Stimulated activated CD4-positive, alpha-beta T cell treated with anti-CD3 and anti-CD28 coated beads, Interleukin-2, amount 100 ng/mL, for 4 hours (primary cell): ENCODE measurements around the gene ZNF469.

ENCODE experiments used
- DNase-seq: peaks from one replicate; pipeline ENCODE4 v3.0.0-alpha.2; 2020; ENCODE audit warnings: low read depth

ZNF469 gene

DNA sequence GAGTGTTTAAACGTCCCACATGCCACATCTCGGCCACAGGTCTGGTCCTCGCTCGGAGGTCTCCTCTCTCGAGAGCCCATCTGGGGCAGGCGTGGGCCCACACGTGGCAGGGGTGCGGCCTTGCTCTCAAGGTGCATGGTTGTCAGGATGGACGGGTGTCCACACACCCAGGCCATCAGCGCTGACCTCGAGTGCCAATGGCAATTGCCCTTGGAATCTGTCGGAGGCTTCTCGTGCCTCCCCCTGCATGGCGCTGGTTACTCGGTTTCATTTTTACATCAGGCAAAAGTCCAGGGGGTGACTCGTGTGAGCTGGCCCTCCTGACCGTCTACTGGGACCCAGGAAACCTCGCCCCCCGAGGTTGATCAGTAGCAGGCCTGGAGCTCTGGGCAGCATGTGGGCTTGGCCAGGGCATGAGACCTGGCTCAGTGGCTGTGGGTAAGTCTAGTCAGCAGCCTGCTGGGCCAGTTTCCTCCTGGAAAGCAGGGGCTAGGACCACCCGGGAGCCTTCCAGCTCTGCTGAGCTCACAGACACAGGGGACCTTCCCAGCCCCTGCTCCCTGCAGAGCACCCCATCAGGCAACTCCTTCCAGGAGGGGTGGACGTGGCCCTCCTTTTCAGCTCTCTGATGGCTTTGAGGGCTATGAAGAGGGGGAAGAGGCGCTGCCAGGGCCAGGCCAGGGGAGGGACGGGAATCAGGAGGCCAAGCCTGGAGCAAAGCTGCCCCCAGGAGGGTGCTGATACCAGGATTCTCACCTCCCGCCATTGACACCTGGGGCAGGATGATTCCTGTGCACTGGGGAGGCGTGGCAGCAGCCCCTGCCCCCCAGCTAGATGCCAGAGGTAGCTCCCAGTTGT, 3.7 kb upstream of the ZNF469 start:
- DNase-seq = no peak

DNA sequence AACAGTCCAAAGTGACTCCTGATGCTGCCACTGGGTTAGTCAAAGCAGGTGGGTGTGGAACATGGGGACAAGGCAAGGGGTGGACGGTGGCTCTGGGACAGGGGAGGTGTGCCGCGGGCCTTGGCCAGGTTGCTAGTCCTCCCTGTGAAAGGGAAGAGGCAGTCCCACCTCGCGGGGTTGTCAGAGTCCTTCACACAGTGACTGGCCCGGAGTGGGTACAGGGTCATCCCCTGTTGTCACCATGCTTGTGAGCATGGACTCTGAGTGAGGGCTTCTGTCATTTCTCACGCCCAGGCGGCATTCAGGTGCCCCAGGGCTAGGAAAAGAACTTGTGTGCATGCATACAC, 3.1 kb upstream of the ZNF469 start:
- DNase-seq = no peak

DNA sequence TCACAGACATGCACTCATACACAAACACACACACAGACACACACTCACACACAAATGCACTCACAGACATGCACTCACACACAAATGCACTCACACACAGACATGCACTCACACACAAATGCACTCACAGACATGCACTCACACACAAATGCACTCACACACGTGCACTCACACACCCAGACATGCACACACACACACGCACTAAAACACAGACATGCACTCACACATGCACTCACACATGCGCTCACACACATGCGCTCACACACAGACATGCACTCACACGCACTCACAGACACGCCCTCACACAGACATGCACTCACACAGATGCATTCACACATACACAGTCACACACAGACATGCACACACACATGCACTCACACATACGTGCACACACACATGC, 2.7 kb upstream of the ZNF469 start:
- DNase-seq = no peak

DNA sequence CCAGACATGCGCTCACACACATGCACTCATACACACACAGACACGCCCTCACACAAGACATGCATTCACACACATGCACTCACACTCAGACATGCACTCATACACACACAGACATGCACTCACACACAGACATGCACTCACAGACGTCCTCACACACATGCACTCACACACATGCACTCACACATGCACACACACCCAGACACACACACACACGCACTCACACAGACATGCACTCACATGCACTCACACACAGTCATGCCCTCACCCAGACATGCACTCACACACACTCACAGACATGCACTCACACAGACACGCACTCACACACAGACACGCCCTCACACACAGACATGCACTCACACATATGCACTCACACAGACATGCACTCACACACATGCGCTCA, 2.1 kb upstream of the ZNF469 start:
- no peak for DNase-seq

DNA sequence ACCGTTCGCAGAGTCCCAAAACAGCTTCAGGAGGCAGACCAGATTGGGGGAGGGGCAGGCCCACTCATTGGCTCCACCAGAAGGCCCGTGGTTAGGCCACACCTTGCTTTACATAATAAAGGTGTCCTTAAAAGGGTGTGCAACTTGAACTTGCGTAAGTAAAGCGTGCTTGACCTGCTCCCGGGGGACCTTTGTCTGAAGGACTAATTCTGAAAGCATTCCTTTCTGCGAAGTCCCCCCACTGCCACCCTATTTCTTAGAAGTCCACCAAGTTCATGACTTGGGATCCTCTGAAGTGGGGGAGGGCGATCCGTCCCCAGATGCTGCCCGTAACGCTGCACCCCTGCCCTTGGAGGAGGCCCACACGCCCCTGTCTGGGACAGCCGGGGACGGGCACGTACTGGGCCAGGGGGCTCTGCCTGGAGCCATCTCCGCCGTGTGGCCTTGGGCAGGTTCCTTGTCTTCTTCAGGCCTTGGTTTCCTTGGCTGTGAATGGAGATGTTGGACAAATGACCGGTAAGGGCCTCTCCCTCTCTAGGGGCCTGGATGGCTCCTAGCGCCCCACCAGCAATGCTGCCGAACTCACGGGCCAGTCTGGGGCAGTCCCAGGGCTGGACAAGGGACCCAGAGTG, 823 bp upstream of the ZNF469 start:
- DNase-seq = no peak

DNA sequence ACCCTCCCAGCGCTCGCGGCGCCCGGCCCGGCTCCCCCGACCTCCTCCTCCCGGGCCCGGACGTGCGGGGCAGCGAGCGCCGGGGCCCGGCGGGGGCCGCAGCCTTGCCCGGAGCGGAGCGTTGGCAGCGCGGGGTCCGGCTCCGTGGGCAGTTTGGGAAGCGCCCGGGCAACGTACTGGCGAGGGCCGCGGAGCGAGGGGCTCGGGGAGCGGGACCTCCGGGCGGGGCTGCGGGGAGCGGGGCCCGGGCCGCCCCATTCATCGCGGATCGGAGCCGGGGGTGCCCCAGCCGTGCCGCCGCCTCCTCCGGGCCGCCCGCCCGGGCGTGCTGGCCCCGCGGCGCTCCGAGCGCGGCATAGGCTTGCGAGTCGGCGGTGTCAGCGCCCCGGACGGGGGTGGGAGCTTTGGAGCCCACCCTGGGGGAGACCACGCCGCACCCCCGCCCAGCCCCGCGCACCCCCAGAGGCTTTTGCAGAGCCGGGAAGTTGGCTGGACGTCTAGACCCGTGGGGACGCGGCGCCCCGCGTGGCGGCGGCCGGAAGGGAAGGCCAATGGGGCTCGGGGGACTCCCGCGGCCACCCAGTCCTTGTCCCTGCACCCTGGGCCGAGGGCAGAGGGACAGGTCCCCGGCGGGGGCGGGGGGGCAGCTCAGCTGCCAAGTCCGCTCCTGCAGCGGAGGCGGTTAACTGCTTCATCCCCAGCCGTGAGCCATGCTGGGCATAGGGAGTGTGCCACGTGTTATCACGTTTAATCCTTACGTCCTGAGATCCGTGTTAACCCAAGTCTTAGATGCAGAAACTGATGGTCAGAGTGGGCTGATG, 852 bp downstream of the ZNF469 start:
- no peak for DNase-seq

DNA sequence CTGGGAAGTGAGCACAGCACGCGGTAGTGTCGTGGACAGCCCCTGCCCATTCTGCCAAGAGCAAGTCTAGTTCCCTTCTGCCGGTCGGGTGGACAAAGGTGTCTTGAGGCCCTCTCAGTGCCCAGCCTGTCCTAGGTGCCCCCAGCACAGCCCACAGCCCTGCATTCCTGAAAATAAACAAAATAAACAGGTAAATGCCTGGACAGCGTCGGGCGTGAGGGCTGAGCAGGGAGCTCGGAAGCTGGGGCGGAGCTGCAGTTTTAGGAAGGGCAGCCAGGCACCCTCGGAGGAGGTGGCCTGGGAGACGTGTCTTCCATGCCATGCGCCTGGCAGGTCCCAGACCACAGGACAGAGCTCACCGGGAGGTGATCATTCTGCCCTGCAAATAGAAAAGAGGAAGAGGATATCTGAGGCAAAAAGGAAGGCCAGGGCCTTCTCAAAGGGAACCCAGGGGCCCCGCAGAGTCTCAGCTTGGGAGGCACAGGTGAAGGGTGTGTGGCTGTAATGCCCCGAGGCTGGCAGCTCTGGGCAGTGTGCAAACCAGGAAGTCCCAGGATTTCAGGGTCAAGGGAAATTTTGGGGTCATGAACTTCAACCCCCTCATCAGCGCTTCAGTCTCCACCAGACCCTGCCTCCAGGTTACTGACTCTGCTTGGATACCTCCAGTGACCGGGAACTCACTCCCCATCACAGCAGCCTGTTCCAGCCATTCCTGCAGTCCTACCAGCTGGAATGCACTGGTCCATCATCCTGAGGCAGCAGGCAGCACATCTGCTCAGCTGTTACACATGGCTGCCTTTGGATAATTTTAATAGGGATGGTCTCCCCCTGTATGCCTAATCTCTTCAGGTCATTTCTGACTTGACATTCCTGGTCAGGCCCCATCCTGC, 1.7 kb downstream of the ZNF469 start:
- no peak for DNase-seq

DNA sequence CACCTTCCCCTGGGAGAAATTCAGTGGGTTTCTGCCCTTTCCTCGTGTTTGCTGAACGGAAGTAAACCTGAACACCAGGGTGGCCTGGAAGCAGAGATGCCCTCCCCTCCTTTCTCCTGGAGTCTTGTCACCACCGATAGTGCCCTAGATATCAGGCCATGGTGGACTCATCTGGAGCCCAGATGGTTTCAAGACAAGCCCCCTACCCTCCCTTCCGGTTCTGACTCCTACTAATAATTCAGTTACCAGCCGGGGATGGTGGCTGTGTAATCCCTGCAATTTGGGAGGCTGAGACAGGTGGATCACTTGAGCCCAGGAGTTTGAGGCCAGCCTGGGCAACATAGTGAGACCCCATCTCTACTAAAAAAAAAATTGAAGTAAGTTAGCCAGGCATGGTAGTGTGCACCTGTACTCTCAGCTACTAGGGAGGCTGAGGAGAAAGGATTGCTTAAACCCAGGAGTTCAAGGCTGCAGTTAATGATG, 2.4 kb downstream of the ZNF469 start:
- no peak for DNase-seq

DNA sequence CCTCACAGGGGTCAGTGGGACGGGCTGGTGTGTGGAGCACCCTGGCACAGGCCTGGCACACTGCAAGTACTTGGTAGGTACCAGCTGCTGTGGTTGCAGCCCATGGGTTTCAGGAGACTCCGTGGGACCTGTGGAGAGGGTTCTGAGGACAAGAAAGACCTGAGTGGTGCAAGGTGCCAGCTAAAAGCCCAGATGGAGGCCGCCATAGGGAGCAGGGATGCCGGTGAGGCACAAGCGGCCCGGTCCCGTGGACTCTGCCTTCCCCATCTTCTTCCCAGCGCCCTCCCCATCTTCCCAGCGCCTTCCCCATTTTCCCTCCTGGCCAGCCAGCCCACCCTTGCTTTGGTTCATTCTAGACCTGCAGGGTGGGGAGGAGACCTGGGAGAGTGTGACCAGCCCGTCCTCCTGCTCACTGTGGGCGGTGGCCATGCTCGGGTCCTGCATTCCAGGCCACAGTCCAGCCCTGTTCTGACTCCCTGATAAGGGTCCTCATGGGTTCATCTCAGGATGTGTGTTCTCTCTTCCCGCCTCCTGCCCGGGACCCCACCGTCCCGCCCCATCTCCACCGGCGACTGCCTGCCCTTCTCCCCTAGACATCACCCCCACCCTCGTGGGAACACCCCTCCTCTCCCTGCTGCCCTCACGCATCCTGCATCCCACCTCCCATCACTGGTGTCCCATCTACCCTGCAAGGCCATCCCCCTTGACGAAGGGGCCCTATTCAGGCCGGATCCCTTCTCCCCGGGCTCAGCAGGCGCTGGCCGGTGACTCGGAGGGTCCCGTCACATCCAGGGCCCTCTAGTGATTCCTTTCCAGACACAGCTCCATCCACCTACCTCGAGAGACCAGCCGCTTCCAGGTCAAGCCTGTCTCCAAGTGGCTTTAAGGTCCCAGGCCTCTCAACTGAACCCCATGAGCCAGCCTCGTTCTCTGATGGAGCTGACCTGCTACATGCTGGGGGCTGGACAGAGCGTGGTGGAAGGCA, 3.4 kb downstream of the ZNF469 start:
- DNase-seq = no peak

DNA sequence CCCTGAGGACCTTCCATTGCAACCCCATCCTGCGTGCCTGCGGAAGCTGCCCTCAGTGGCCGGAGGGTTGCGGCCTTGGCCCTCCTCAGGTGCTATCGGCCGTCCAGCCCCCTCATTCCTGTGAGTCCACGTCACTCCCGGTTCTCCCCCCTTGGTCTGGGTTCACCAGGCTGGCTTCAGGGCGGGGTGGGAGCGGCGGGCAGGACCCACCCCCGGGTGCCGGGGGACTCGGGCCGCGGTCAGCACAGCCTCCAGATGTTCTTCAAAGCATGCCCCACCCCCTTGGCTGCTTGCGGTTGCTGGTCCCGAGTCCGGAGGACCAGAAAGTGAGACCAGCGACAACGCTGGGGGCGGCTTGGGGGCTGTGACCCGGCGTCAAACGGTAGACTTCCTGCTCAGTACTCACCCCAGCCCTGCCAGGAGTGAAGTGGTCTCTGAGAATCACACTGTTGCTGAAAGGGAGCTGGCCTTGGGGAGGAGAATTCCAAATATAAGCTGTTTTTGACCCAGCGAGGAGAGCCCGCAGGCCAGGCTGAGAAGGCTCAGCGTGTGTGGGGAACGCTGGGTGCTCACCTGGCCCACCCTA, 4.5 kb downstream of the ZNF469 start:
- no peak for DNase-seq

DNA sequence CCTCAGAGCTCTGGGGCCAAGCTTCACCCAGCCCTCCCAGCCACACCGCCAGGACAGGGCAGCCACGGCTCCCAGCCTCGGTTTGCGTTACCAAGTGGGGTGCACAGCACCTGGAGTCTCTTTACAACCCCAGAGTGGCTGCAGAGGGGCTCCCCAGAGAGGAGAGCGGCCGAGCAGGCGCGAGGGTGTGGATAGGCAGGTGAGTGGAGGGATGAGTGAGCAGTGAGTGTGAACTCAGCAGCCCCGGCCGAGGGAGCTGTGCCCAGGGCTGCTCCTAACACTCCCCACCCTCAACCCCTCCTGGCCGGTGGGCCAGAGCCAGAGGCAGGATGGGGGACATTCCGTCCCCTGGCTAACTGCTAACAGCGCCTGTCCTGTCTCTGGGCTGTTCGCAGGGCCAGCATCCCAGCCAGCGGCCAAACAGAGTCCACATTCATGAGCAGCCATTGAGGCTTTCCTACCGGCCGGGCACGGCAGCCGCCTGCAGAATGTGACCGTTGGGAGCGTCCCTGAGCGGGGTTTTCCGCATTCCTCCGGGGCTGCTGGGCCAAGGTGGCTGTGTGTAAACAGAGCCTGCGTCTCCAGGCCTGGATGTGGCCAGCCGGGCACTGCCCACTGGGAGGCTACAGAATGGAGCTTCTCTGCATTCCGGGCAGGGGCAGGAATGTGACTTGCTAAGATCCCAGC, 5.3 kb downstream of the ZNF469 start:
- no peak for DNase-seq

DNA sequence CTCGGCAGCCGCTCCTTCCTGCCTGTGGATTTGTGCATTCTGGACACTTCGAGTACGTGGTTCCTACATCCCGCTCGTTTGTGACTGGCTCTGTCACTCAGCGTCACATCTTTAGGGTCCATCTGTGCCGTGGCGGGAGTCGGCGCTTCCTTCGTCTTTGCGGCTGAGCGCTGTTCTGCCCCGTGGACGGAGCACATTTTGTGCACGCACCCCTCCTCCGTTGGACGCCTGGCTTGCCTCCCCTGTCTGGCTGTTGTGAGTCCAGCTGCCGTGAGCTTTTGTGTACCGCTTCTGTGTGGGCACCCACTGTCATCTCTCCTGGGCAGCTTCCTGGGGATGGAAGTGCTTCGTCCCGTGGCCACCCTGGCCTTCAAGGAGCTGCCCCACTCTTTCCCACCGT, 6.4 kb downstream of the ZNF469 start:
- DNase-seq = no peak

DNA sequence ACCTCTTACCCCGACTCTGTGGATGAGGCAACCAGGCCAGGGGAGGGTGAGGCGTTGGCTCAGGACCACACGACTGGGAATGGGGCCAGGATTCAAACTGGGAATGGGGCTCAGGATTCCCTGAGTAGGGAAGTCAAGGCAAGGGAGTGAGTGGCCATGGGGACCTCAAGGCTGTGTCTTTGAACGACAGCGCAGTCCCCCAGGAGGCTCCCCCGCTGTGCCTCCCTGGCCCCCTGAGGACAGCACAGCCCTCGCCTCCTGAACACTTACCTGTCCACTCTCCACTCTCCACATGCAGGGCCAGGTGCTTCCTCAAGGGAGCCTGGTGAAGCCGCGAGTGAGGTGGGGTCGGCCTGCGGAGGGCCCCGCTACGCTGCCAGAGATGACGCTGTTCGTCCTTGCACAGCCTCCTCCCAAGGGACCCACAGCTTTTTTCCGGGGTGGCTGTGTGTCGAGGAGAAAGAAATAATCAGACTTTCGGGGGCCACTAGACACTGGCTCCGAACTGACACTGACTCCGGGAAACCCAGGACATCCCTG, 6.9 kb downstream of the ZNF469 start:
- DNase-seq = no peak

DNA sequence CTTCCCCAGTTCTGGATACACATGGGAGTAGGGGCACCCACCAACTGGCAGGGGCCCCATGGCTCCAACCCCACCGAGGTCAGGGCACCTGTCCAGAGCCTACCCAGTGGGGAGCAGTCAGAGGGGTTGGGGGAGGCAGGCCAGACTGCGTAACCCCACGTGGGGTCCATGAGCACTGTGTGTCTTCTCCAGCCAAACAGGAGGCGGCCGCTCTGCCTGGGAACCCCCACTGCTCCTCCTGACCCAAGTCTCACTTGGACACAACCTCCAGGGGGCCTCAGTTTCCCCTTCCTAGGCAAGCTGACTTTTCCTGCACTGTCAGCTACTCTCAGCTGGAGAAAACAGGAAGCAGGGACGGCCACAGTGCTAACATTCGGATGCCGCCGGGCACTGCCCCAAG, 7.5 kb downstream of the ZNF469 start:
- DNase-seq = no peak

DNA sequence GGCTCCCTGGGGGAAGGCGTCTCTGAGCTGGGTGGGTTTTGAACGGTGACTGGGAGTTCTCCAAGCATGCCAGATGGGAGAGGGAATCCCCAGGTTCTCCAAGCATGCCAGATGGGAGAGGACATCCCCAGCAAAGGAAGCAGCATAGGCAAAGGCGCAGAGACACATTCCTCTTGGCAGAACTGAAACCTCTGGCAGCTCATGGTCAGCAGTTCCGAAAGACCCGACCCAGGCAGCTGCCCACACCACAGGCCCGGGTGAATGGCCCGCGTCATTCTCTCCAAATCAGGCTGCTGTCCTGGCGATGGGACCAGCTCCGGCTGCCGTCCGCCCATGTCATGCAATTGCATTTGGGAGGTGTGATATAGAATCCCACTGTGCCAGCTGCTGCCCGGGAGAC, 8.0 kb downstream of the ZNF469 start:
- no peak for DNase-seq

DNA sequence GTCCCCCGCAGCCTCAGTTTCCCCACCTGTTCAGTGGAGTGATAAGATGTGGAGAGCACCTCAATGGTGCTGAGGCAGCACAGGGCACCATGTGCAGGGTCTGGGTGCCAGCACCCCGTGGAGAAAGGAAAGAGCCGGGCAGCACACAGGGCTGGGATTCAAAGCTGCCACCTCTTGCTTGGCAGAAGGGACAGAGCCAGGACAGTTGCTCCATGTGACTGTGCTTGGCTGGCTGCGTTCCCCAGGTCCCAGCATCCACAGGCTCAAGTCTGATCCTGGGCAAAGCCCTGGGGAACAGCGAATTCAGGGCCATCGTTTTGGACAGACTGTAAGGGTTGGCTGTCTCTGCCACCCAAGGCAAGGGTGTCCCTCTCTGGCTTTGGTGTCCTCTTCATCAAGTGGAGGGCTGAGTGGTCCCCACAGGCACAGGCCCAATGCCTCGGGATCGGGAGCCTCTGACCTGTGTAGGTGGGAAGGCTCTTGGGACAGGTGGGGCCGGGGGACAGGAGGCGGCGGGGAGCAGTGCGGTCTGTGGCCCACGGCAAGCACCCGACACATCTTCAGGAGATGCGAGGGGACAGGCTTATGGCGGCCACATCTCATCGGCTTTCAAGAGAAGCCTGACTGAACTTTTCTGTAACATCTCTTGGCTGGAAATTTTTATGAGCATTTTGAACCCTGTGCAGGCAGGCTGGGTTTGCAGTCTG, 8.5 kb downstream of the ZNF469 start:
- no peak for DNase-seq

DNA sequence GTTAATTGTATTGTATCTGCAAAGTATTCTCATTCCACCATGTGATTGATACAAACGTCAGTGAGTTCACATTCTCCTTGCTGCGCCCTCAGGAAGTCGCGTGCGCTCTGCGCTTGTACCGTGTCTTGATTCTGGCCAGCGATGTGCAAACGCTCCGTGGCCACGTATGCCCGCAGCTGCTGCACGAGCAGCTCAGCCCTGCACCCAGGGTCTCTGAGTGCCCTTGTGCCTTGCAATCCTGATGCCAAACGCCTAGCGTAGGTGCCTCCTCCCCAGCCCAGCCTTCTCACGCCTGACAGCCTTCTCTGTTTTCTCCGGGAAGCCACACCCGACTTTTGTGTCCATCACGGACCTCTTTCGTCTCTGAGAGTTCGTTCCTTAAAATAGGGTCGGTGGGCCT, 9.4 kb downstream of the ZNF469 start:
- no peak for DNase-seq

DNA sequence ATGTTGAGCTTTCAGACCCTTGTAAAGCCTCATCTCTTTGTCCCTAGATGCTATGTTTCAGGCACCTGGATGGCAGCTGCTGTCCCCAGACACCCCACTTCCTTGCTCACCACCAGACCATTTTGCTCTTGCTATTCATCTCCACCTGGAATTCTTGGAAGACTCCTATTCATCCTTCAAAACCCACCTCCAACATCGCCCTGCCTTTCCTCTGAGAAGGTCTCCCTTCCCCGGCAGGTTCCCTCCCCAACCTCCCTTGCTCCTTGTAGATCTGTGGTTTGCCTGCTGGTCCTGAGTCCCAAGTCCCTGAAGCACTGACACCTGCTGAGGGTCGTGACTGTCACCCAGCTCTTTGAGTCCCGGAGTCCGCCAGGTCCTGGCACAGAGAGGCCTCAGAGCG, 9.9 kb downstream of the ZNF469 start:
- DNase-seq = no peak

DNA sequence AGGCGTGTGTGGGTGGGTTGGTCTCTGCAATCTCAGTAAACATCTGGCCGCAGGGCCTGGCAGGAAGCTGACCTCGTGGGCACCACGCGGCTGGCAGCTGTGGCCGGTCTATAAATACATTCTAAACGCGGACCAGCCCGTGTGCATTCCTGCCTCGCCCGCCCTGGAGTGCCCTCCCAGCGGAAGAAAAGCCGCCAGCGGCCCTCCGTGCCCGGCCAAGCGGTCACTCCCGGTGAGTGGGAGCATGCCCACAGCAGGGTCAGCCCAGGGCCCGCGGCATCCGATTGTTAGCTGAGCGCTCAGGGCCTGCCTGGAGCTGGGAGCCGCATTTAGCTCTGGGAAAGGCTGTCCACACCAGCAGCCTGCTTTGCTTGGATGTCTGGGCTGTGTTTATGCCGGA, 10.3 kb downstream of the ZNF469 start:
- DNase-seq = no peak
